Measurements from ENCODE around the gene THSD7A. TPM values are rescaled to one million over a fixed set of nuclear protein-coding genes. Genes with fewer than 3 reads are reported as not detected.

Gene THSD7A
- total and polyA plus RNA-seq, 2 of the 13 experiments (the other 11 are each of a cell fraction or from before 2014, with no cell fraction given): 0.01 to 0.07 TPM

GRCh38 chr7:11847336-11847735 is 15.3 kb upstream of the THSD7A start (continued):
- TF ChIP-seq, protein P1, sequence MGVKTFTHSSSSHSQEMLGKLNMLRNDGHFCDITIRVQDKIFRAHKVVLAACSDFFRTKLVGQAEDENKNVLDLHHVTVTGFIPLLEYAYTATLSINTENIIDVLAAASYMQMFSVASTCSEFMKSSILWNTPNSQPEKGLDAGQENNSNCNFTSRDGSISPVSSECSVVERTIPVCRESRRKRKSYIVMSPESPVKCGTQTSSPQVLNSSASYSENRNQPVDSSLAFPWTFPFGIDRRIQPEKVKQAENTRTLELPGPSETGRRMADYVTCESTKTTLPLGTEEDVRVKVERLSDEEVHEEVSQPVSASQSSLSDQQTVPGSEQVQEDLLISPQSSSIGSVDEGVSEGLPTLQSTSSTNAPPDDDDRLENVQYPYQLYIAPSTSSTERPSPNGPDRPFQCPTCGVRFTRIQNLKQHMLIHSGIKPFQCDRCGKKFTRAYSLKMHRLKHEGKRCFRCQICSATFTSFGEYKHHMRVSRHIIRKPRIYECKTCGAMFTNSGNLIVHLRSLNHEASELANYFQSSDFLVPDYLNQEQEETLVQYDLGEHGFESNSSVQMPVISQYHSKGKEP (CRISPR knock-in tag; IDR thresholded peaks at IDR 0.05): no peak
- TF ChIP-seq, protein P2, sequence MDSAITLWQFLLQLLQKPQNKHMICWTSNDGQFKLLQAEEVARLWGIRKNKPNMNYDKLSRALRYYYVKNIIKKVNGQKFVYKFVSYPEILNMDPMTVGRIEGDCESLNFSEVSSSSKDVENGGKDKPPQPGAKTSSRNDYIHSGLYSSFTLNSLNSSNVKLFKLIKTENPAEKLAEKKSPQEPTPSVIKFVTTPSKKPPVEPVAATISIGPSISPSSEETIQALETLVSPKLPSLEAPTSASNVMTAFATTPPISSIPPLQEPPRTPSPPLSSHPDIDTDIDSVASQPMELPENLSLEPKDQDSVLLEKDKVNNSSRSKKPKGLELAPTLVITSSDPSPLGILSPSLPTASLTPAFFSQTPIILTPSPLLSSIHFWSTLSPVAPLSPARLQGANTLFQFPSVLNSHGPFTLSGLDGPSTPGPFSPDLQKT (CRISPR knock-in tag; IDR thresholded peaks at IDR 0.05; ENCODE audit: borderline replicate concordance): no peak
- TF ChIP-seq TEAD3 (CRISPR knock-in tag; optimal IDR thresholded peaks at IDR 0.05; ENCODE audit: borderline replicate concordance) (no peak), FOXC1 (CRISPR knock-in tag; IDR thresholded peaks at IDR 0.05; ENCODE audit: borderline replicate concordance) (no peak), DMAP1 (CRISPR knock-in tag; IDR thresholded peaks at IDR 0.05) (no peak), ADNP (CRISPR knock-in tag; IDR thresholded peaks at IDR 0.05) (no peak)

DNA sequence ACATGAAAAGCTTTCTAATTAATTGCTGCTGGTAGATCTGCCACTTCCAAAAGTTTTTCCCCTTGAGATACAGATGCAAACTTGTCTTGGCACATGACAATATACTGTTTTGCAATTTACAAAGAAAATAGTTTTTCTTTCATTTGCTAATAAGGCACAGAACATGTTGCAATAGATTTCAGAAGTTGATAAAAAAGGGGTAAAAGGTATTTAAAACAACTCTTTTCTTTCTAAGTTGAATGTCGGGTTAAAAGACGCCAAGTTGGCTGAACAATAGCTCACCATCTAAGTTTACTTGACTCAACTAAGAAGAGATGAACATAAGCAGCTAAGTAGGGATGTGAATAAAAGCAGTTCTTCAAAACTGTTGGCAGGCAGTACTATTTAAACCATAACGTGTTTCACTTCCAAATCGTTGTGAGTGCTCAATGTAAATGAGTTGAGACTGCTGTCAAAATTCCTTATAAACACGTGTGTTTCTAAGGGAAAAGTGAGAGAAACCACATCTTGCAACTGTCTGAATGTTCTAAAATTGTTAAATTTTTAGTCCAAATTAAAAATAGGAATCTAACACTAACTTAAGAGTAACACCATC is 14.5 kb upstream of the THSD7A start:
- DNase-seq (ENCODE audit: low spot score) (no peak), ATAC-seq (no peak), FAIRE-seq (no peak)
- ChIA-PET CTCF (ENCODE audit: low intra/inter-chr PET ratio, low total read pairs) (no interaction called here), POLR2A (no interaction called here)
- BruUV-seq (replicated peaks): no TSS peak
- Histone ChIP-seq H3K36me3 (replicated peaks in 1 of 2; ENCODE audit: control insufficient read depth in 1 of 2, insufficient read depth in 2 of 2, low read length in 2 of 2) (no peaks in the 10 kb centered on the region), H3K9ac (ENCODE audit: insufficient read depth, low read depth, low read length) (no peak overlapping the region), H3K27ac (ENCODE audit: extremely low read length, insufficient read depth, low read length) (no peak overlapping the region), H4K20me1 (ENCODE audit: insufficient read depth, low read length) (no peaks in the 10 kb centered on the region), H3K4me1 (ENCODE audit: insufficient read depth, low read length) (no peaks in the 10 kb centered on the region), H3K79me2 (ENCODE audit: insufficient read depth, low read length) (no peaks in the 10 kb centered on the region), H2AFZ (ENCODE audit: low read length) (no peak overlapping the region), H3K27me3 (ENCODE audit: control insufficient read depth in 1 of 2, insufficient read depth in 2 of 2, low read length in 2 of 2) (no peaks in the 10 kb centered on the region), H3K4me2 (ENCODE audit: low read depth, low read length) (no peak overlapping the region), H3K9me3 (ENCODE audit: low read length) (no peaks in the 10 kb centered on the region), H3K4me3 (replicated peaks in 1 of 3; ENCODE audit: insufficient read depth in 1 of 3, low read depth in 2 of 3, low read length in 3 of 3) (no peak overlapping the region)
- WGBS (ENCODE audit: low lambda C conversion rate): 8% methylated on average over 5 of the region's 5 CpGs
- intact Hi-C loops (cut with micrococcal nuclease; ENCODE audit: unreplicated experiment): no loop called here
- in situ Hi-C loops (cut with HindIII; ENCODE audit: extremely low pct_ligation_motif_present, low pct_unique_long_range_greater_than_20kb): loop anchor here (25.0 kb wide), 1 partner anchor 641 kb away; no protein-coding TSS in a partner anchor
- no peak for TF ChIP-seq KMT2B (CRISPR knock-in tag; IDR thresholded peaks at IDR 0.05)
- no peak for TF ChIP-seq ZNF12 (CRISPR knock-in tag; IDR thresholded peaks at IDR 0.05)
- no peak for TF ChIP-seq MLLT10 (CRISPR knock-in tag; IDR thresholded peaks at IDR 0.05)
- no peak for TF ChIP-seq GABPA (IDR thresholded peaks at IDR 0.05; ENCODE audit: low read depth, low read length)
- no peak for TF ChIP-seq GABPA (CRISPR knock-in tag; IDR thresholded peaks at IDR 0.05; ENCODE audit: low read depth)
- TF ChIP-seq, protein P3, sequence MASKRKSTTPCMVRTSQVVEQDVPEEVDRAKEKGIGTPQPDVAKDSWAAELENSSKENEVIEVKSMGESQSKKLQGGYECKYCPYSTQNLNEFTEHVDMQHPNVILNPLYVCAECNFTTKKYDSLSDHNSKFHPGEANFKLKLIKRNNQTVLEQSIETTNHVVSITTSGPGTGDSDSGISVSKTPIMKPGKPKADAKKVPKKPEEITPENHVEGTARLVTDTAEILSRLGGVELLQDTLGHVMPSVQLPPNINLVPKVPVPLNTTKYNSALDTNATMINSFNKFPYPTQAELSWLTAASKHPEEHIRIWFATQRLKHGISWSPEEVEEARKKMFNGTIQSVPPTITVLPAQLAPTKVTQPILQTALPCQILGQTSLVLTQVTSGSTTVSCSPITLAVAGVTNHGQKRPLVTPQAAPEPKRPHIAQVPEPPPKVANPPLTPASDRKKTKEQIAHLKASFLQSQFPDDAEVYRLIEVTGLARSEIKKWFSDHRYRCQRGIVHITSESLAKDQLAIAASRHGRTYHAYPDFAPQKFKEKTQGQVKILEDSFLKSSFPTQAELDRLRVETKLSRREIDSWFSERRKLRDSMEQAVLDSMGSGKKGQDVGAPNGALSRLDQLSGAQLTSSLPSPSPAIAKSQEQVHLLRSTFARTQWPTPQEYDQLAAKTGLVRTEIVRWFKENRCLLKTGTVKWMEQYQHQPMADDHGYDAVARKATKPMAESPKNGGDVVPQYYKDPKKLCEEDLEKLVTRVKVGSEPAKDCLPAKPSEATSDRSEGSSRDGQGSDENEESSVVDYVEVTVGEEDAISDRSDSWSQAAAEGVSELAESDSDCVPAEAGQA (IDR thresholded peaks at IDR 0.05; ENCODE audit: low read depth): no peak
- TF ChIP-seq, protein P3 (CRISPR knock-in tag; IDR thresholded peaks at IDR 0.05; ENCODE audit: borderline replicate concordance): no peak
- no peak for TF ChIP-seq HOXA3 (CRISPR knock-in tag; IDR thresholded peaks at IDR 0.05)
- TF ChIP-seq PITX1 (CRISPR knock-in tag; IDR thresholded peaks at IDR 0.05): no peak
- no peak for TF ChIP-seq NFE2L1 (CRISPR knock-in tag; IDR thresholded peaks at IDR 0.05; ENCODE audit: borderline replicate concordance)
- no peak for TF ChIP-seq ZNF614 (CRISPR knock-in tag; IDR thresholded peaks at IDR 0.05; ENCODE audit: borderline replicate concordance)
